HFF-Myc (cell line): ENCODE measurements around the gene NLE1.
"Not testable (repeated sequence)": the region's sequence is repeated elsewhere in the genome, so short reads cannot be mapped to it uniquely, and the experiment has no call there.

Experiments
- DNase-seq: peaks from one replicate; pipeline ENCODE4 v3.0.0-alpha.2; 2011; ENCODE audit warnings: low read depth; ENCODE audit errors: extremely low read depth
- H3K4me3 ChIP-seq: replicated peaks from 2 replicates; pipeline ENCODE4 v1.5.1; 2011; ENCODE audit warnings: low read depth, mild to moderate bottlenecking, control low read depth, low read length
- CTCF ChIP-seq: IDR thresholded peaks from 2 replicates; pipeline ENCODE4 v1.5.1; 2012; ENCODE audit warnings: mild to moderate bottlenecking, low read depth, low read length, control low read depth; ENCODE audit errors: missing control alignments

NLE1 gene

GRCh38 chr17:35101036-35101435 lies 41.1 kb downstream of the NLE1 start:
- TF ChIP-seq CTCF = no peak
- DNase-seq = no peak
- H3K4me3 ChIP-seq = no peak overlapping the region

GRCh38 chr17:35099908-35100307 lies 42.2 kb downstream of the NLE1 start:
- no peak for DNase-seq
- no peak overlapping the region for H3K4me3 ChIP-seq
- no peak for TF ChIP-seq CTCF

- TF ChIP-seq CTCF = no peak
- DNase-seq = no peak
- H3K4me3 ChIP-seq = no peak overlapping the region
These were observed 44.3 kb downstream of the NLE1 start for GRCh38 chr17:35097776-35098175.

- no peak overlapping the region for H3K4me3 ChIP-seq
- TF ChIP-seq CTCF = no peak
- no peak for DNase-seq
These were observed 46.4 kb downstream of the NLE1 start for GRCh38 chr17:35095741-35096140.

- no peak overlapping the region for H3K4me3 ChIP-seq
- DNase-seq = no peak
- no peak for TF ChIP-seq CTCF
These were observed 47.2 kb downstream of the NLE1 start for GRCh38 chr17:35094902-35095301.

GRCh38 chr17:35090707-35091106 lies 51.4 kb downstream of the NLE1 start:
- H3K4me3 ChIP-seq, DNase-seq: not testable (repeated sequence)

- TF ChIP-seq CTCF = peak; percentile 3
- DNase-seq = no peak
- peak overlapping the region; percentile 34 for H3K4me3 ChIP-seq
These were observed 52.4 kb downstream of the NLE1 start for GRCh38 chr17:35089586-35090296.
